DND-41 (cell line): ENCODE data around the gene SLC5A12.

Experiments
- ATAC-seq: fragments of 200-7000 bp; cut with Tn5 transposase; 3 replicates; pipeline ENCODE4 v1.9.1; 2021; ENCODE audit warnings: low read depth; ENCODE audit not compliant: insufficient read depth
- DNase-seq: peaks from one replicate; pipeline ENCODE4 v3.0.0-alpha.2; 2020
- H2AFZ ChIP-seq: 2 replicates; pipeline ENCODE4 v1.6.0; 2012; ENCODE audit warnings: low read depth, low read length
- H3K27ac ChIP-seq: 2 replicates; pipeline ENCODE4 v1.5.1; 2012; ENCODE audit warnings: low read length, inconsistent platforms
- H3K27me3 ChIP-seq: fragments of 200-600 bp; sonication (generic); 2 replicates; pipeline ENCODE4 v1.6.0; 2012; ENCODE audit warnings: low read length, mild to moderate bottlenecking, inconsistent platforms; ENCODE audit not compliant: insufficient read depth, poor library complexity
- H3K36me3 ChIP-seq: 2 replicates; pipeline ENCODE4 v1.5.1; 2012; ENCODE audit warnings: low read length, inconsistent platforms; ENCODE audit not compliant: insufficient read depth
- H3K4me1 ChIP-seq: 2 replicates; pipeline ENCODE4 v1.5.1; 2012; ENCODE audit warnings: mild to moderate bottlenecking, low read length; ENCODE audit not compliant: insufficient read depth
- H3K4me2 ChIP-seq: 2 replicates; pipeline ENCODE4 v1.6.0; 2012; ENCODE audit warnings: mild to moderate bottlenecking, moderate library complexity, low read length, inconsistent platforms; ENCODE audit not compliant: insufficient read depth
- H3K4me3 ChIP-seq, 2 experiments: fragments of 200-600 bp in 1 of 2; shearing (Covaris generic) in 1 of 2; 2 replicates each; pipeline ENCODE4 v1.5.1; 2012 to 2016; ENCODE audit warnings: inconsistent platforms in 2 of 2, low read length in 2 of 2, mild to moderate bottlenecking in 2 of 2, low read depth in 1 of 2, moderate library complexity in 1 of 2
- H3K79me2 ChIP-seq: 2 replicates; pipeline ENCODE4 v1.6.0; 2012; ENCODE audit warnings: low read length, inconsistent platforms; ENCODE audit not compliant: insufficient read depth
- H3K9ac ChIP-seq: 2 replicates; pipeline ENCODE4 v1.6.0; 2012; ENCODE audit warnings: low read depth, mild to moderate bottlenecking, inconsistent platforms, low read length, moderate library complexity
- H3K9me3 ChIP-seq: 2 replicates; pipeline ENCODE4 v1.5.1; 2012; ENCODE audit warnings: low read length, moderate library complexity, mild to moderate bottlenecking, inconsistent platforms; ENCODE audit not compliant: insufficient read depth, severe bottlenecking
- H4K20me1 ChIP-seq: 2 replicates; pipeline ENCODE4 v1.6.0; 2012; ENCODE audit warnings: low read length; ENCODE audit not compliant: insufficient read depth
- EZH2 ChIP-seq: IDR thresholded peaks from 3 replicates; pipeline ENCODE4 v1.6.1; 2012; ENCODE audit warnings: borderline replicate concordance, low read depth, mild to moderate bottlenecking, moderate library complexity, low read length, inconsistent platforms; ENCODE audit not compliant: severe bottlenecking
- TF ChIP-seq, protein P1 (sequence below): IDR thresholded peaks from 2 replicates; pipeline ENCODE4 v1.5.1; 2012; ENCODE audit warnings: borderline replicate concordance, low read length, moderate library complexity, mild to moderate bottlenecking; ENCODE audit not compliant: poor library complexity, severe bottlenecking; ENCODE audit errors: extremely low read depth

Gene SLC5A12

DNA sequence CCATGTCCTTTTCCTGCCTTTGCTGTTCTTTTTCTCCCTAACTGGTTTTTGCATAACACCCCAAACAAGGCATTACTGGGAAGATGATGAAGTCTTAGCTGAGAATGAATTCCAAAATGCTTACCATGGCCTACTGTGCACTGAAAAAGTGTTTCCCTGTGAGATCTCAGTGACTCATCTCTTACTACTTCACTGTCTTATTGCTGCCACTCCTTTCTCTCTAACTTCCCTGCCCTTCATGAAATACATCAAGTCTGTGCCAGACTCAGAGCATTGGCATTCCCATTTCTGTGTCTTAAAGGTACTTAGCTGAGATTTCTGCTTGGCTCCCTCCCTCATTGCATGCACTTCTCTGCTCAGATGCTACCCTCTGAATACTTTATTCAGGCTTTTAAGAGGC is 100.7 kb downstream of the SLC5A12 start:
- no peak for DNase-seq
- Histone ChIP-seq H3K27ac (no peak overlapping the region), H2AFZ (no peak overlapping the region)

DNA sequence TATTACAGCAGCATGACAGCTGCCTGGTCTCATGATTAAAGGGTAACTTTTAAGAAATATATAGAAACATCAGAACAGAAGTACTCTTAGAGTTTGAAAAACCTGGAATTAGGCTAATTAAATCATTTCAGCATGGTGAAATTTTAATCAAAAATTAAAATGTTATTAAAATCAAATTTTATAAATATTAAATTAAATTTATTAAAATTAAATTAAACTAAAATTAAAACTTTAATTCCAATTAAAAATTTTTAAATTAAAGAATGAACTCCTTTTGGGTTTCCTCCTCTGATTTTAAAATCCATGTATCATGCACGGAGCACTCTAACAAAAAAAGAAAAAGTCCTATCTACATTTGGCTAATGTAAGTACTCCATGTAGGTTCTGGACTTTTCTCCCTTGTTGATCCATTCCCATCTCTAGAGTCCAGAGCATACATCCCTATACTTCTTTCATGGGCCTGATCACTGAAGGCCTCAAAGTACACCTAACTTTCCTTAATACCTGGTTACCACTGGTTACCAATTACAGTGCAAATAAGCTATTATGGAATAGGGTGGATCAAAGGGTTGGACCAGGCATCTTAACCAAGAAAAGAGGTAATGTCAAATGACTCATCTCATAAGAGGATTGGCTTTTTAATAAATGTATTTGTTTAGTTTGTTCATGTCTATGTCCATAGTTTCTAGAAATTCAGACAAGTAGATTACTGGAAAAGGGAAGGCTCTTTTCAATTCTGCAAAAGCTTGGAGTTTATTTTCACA is 101.4 kb downstream of the SLC5A12 start:
- H3K27me3 ChIP-seq: no peaks in the 10 kb centered on the region
- no peak for ATAC-seq
- H3K4me2 ChIP-seq: no peak overlapping the region
- H3K27ac ChIP-seq: no peak overlapping the region
- DNase-seq: no peak
- no peak overlapping the region for H2AFZ ChIP-seq
- no peaks in the 10 kb centered on the region for H3K36me3 ChIP-seq
- TF ChIP-seq EZH2: no peak
- TF ChIP-seq, protein P1, sequence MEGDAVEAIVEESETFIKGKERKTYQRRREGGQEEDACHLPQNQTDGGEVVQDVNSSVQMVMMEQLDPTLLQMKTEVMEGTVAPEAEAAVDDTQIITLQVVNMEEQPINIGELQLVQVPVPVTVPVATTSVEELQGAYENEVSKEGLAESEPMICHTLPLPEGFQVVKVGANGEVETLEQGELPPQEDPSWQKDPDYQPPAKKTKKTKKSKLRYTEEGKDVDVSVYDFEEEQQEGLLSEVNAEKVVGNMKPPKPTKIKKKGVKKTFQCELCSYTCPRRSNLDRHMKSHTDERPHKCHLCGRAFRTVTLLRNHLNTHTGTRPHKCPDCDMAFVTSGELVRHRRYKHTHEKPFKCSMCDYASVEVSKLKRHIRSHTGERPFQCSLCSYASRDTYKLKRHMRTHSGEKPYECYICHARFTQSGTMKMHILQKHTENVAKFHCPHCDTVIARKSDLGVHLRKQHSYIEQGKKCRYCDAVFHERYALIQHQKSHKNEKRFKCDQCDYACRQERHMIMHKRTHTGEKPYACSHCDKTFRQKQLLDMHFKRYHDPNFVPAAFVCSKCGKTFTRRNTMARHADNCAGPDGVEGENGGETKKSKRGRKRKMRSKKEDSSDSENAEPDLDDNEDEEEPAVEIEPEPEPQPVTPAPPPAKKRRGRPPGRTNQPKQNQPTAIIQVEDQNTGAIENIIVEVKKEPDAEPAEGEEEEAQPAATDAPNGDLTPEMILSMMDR: no peak
- no peak overlapping the region for H3K4me3 ChIP-seq
- H3K9ac ChIP-seq: no peak overlapping the region
- no peaks in the 10 kb centered on the region for H4K20me1 ChIP-seq
- H3K9me3 ChIP-seq: no peaks in the 10 kb centered on the region
- no peaks in the 10 kb centered on the region for H3K79me2 ChIP-seq
- no peaks in the 10 kb centered on the region for H3K4me1 ChIP-seq

More for the DNA sequence above, 100.7 kb downstream of the SLC5A12 start:
- H3K27me3 ChIP-seq: no peaks in the 10 kb centered on the region
- H4K20me1 ChIP-seq: no peaks in the 10 kb centered on the region
- H3K9ac ChIP-seq: no peak overlapping the region
- no peak overlapping the region for H3K4me2 ChIP-seq
- no peaks in the 10 kb centered on the region for H3K36me3 ChIP-seq
- TF ChIP-seq EZH2: no peak
- TF ChIP-seq, protein P1: no peak
- H3K9me3 ChIP-seq: no peaks in the 10 kb centered on the region
- no peak overlapping the region for H3K4me3 ChIP-seq
- H3K79me2 ChIP-seq: no peaks in the 10 kb centered on the region
- H3K4me1 ChIP-seq: no peaks in the 10 kb centered on the region
- no peak for ATAC-seq

DNA sequence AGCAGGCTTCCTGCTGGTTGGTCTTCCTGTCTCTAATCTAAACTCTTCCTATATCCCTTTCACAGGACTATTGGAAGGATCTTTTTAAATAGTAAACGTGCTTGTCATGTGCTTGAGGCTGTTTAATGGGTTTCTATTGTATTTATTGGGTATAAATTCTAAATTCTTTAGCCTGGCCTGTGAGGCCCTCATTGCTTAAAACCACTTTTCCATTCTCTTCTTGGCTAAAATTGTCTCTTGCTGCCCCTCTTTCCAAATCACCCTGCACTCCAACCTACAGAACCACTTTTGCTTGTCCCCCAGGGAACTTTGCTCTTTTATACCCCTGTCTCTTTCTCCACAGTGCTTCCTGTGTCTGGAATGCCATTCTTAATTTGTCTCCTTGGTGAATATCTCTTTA is 103.4 kb downstream of the SLC5A12 start:
- no peak overlapping the region for H3K9ac ChIP-seq
- no peaks in the 10 kb centered on the region for H3K4me1 ChIP-seq
- H3K4me2 ChIP-seq: no peak overlapping the region
- no peaks in the 10 kb centered on the region for H3K79me2 ChIP-seq
- TF ChIP-seq, protein P1: no peak
- TF ChIP-seq EZH2: no peak
- H2AFZ ChIP-seq: no peak overlapping the region
- H3K4me3 ChIP-seq: no peak overlapping the region
- peaks cover 5% of the 10 kb centered on the region for H3K9me3 ChIP-seq
- no peak for DNase-seq
- H3K27ac ChIP-seq: no peak overlapping the region
- no peaks in the 10 kb centered on the region for H3K36me3 ChIP-seq
- H3K27me3 ChIP-seq: no peaks in the 10 kb centered on the region
- no peaks in the 10 kb centered on the region for H4K20me1 ChIP-seq
- ATAC-seq: no peak
